HK-2 (cell line): Measurements from ENCODE around the gene PACSIN2.
"Not testable (repeated sequence)": the region's sequence is repeated elsewhere in the genome, so short reads cannot be mapped to it uniquely, and the experiment has no call there.

Experiments
- DNase-seq: peaks from one replicate; pipeline ENCODE4 v3.0.0-alpha.2; 2018; ENCODE audit not compliant: unreplicated experiment

The PACSIN2 gene

DNA sequence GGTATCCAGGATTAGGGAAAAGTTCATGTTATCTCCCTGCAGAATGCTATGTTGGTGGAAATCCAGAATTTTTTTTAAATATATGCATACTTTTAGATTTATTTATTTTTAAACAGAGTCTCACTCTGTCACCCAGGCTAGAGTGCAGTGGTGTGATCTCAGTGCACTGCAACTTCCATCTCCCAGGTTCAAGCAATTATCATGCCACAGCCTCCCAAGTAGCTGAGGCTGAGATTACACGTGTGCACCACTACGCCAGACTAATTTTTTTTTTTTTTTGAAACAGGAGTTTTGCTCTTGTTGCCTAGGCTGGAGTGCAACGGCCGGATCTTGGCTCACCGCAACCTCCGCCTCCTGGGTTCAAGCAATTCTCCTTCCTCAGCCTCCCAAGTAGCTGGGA, 2.6 kb downstream of the PACSIN2 start:
- no peak for DNase-seq

DNA sequence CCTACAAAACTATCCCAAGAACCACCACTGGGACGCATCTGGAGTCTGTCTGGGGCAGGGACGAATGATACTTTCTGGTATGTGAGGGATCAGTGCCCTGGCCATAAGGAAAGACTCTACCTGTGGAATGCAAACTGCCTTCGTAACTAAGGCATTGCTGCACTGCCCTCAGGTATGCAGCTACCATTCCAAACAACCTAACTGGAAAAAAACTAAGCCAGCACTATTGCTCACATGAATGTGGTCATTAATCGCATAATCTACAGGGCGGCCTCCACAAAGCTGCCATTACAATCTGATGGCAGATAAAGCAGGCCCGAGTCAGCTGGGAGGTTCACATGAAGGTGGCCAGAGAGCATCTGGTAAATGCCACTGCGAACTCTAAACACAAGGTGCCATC, 3.9 kb downstream of the PACSIN2 start:
- DNase-seq = no peak

DNA sequence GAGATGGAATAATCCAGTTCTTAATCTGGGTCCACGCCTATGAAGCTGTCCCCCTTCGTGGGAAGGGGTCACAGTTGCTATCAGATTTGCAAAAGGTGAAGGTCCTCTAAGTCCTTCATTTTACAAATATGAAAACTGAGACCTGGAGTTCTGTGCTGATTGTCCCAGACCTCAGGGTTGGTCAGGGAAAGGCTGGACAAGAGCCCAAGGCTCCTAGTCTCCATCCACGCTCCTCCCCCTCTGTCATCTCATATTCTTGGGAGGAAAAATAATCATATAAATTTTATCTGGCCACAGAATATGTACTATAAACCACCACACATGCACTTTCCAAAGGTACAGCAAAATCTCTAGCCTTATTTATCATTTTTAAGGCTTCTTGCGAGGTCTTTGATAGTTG, 5.5 kb downstream of the PACSIN2 start:
- no peak for DNase-seq

DNA sequence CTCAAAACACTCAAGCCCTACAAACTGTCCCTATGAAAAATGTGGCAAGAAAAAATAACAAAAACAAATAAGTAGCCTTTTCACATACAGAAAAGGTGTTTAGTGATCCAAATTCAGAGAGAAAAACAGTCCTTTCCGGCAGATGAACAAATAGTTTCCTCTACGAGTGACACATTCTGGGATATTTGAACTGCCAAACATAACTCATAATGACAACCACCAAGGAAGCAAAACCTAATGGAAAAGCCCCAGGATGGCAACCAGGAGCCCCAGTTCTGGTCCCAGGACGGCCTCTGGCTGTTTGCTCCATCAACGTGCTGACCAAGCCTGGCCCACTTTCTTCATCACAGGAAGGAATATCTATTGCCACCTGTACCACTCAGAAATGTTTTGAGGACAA, 6.0 kb downstream of the PACSIN2 start:
- no peak for DNase-seq

DNA sequence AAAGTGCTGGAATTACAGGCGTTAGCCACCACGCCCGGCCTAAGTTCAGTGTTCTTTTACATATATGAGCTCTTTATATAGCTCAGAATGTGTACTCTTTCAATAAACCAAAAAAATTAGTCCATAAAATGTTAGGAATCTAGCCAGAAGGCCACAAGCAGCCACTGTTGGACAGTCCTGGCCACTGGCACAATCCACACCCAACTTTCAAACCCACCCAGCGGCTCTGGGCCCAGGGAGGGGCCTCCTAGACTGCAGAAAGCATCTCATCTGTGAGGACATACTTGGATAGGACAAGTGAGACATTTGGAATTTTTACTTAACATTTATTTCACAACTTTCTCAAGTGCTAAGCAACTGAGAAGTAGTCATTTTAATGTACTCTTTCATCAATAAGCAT, 6.4 kb downstream of the PACSIN2 start:
- no peak for DNase-seq

GRCh38 chr22:43007519-43008102, 7.3 kb downstream of the PACSIN2 start:
- peak; percentile 28 for DNase-seq

DNA sequence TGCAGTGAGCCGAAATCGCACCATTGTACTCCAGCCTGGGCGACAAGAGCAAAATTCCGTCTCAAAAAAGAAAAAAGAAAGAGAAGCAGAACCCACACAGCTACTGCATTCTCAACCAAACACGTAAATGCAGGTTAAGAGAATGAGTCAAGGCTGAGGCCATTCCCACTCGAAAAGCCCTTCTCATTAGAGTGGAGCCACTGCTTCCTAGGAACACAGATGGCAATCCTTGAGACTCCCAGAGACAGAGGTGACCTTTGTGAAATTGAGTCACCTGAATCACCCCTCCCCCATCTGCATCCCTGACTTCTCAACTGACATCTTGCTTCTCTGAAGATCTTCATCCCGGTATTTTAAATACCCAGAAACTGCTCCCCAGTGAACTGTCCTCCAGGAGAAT, 8.2 kb downstream of the PACSIN2 start:
- DNase-seq = no peak

DNA sequence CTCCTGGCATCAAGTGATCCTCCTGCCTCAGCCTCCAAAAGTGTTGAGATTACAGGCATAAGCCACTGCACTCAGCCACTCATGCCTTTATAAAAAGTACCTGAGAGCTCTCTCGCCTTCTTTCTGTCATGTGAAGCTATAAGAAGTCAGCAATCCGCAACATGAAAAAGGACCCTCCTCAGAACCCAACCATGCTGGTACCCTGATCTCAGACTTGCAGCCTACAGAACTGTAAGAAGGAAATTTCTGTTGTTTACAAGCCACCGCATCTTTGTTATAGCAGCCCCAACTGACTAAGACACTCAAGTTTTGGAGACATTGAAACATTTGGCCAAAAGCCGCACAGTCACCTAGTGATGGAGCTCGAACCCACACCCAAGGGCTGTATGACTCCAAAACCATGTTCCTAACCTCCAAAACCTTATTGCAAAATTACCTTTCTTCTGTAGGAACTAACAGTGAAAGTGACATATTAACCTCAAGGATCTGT, 8.9 kb downstream of the PACSIN2 start:
- no peak for DNase-seq

DNA sequence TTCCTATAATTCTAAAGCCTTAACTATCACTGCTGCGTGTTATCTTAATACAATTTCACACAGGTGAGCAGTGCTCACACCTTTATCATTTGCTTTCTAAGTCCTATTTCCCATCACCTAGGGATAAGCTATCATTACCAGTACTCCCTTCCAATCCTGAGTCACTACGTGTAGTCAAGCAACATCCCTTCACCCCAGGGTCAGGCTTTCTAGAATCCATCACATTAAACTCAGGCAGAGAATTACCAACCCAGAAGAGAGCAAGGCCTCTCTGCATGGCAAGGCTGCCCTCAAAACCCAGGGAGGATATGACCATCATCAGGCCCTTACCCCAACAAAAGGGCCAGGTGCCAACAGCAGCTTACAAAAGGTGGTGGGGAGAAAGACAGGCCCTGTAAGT, 9.8 kb downstream of the PACSIN2 start:
- no peak for DNase-seq

- no peak for DNase-seq
Measured at GRCh38 chr22:43004362-43005035, 10.4 kb downstream of the PACSIN2 start.

DNA sequence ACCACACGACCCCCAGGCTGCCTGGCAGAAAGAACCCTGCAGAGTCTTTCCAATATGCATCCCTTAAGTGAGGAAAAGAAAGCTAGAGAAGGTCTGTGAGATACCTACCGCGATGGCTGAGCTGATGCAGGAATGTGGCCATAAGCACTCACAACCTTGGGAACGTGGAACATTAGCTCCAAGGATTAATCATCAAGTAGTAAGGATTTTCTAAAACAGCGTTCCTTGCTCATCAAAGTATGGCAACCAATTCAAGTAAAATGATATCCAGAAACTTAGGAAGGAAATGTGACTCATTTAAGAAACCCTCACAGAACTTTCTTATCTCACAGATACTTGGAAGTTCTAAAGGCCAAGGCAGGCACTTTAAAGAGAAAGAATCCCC, 12.8 kb downstream of the PACSIN2 start:
- no peak for DNase-seq

DNA sequence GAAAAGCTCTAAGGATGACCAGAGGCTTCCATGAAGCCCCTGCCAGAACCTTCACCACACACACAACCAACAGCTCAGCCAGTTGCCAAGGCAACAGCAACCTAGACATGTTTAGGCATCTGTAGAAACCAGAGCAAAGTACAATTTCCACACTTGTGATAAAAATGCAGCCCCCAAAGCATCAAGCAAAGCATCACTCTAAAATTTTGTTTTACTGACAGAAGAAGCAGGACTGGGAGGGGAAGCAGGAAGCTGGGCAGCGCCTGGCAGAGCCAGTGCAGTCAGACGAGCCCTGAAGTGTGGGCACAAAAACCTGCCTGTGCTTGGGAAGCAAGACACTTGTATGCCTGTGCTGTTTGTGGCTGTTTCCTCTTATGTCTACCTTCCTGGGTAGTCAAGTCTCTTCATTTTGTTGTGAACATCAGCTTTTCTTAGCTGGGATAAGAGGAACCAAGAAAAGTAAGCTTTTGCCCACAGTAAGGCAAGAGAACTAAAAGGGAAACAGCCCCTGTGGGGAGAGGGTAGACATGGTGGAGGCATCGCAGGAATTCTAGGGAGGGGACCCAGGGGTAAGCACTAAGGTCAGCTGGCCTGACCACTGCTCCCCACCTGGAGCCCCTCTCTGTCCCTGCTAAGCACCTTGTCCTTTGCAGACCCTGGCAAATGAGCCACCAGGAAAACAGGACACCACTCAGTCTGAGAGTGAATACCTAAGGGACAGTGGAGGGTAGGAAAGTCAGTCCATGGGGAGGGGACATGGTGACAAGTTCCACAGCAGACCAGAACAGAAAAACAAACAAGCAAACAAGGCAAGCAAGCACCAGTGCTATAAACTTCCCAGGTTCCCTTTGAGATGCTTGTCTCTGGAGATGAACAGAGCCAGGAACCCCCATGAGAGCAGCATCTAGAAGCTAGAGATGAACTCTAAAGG, 13.4 kb downstream of the PACSIN2 start:
- no peak for DNase-seq

- no peak for DNase-seq
Measured at GRCh38 chr22:43000441-43001175, 14.3 kb downstream of the PACSIN2 start.

DNA sequence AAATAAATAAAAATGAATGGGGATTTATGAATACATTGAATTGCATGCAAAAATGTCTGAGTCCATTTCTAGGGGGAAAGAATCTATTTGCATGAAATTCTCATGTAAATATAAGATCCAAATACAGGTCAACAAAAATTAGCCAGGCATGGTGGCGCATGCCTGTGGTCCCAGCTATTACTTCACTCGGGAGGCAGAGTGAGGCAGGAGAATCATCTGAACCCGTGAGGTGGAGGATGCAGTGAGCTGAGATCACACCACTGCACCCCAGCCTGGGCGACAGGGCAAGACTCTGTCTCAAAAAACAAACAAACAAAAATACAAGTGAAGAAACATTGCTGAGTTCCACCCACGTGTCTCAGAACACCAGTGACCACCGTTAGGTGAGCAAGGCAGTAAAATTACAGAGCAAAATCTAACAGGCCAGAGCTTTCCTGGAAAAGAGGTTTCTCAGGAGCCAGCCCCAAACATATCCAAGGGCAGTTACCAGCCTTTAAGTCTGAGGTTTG, 17.3 kb downstream of the PACSIN2 start:
- no peak for DNase-seq

DNA sequence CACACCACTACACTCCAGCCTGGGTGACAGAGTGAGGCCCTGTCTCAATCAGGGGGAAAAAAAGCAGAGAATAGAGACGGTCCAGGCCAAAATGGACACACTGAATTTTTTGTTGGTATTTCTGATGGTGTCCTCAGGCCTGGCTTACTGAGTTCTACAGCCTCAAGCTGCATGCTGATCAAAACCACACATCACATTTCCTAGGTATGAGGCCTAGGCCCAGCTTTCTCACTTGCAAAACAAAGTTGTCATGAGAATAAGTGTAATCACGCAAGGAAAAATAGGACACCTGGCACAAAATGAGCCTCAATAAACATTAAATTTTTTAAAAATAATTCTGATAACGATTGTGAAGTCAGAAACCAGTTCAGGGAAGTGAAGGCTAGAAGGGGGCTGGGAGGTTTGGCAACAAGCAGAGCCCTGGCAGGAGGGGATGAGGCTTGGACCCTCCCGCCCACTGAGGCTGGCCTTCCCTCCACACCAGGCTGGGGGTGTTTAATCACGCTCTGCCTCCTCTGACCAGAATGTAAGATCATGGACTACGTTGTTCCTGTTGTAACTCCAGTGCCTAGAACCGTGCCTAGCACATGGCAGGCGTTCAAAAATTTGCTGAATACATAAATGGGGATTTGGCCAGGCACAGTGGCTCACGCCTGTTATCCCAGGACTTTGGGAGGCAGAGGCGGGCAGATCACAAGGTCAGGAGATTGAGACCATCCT, 18.1 kb downstream of the PACSIN2 start:
- no peak for DNase-seq

DNA sequence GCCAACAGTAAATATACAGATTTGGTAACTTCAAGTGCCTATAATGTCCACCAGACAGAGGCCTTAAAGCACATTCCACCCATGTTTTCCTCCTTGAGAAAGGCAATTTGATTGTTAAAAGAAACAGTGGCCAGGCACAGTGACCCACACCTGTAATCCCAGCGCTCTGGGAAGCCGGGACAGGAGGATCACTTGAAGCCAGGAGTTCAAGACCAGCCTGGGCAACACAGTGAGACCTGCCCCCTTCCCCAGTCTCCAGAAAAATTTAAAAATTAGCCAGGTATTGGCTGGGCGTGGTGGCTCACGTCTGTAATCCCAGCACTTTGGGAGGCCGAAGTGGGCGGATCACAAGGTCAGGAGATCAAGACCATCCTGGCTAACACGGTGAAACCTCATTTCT, 19.3 kb downstream of the PACSIN2 start:
- DNase-seq = not testable (repeated sequence)

GRCh38 chr22:42994917-42995562, 19.9 kb downstream of the PACSIN2 start:
- peak; percentile 61 for DNase-seq

GRCh38 chr22:42994276-42994916, 20.6 kb downstream of the PACSIN2 start:
- DNase-seq = no peak

DNA sequence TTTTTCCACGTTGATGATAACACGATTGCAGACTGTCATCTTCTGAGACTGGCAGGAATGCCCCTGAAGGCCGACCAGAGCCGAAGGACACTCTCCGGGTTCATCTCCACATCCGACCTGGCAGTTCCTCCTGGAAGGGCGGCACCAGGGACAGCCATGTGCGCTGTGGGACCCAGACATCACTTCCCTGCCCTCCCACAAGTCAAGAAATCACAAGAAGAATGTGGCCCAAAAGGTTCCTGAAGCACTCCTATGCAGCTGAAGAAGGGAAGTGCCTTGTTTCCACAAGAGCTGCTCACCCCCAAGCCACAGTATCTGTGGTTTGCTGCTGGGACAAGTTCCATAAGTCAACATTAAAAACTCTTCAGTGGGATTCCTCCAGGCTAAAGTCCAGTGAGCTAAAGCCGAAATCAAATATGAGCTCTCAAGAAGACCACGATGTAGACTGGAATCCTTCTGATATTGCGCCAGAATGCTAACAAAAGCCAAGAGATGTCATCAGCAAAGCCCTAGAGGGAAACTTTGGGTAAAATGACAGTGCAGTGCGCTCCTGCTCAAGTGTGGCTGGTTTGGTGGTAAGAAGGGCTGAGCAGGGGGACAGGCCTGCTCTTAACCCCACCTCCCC, 21.2 kb downstream of the PACSIN2 start:
- DNase-seq = no peak
